ENCODE results near the gene CSRP2.

GRCh38 chr12:76922866-76923265 is 44.0 kb upstream of the CSRP2 start:
- TF ChIP-seq FOXK2 (IDR thresholded peaks at IDR 0.05) (no peak), FOXM1 (IDR thresholded peaks at IDR 0.05; ENCODE audit: borderline replicate concordance) (no peak), TARDBP (IDR thresholded peaks at IDR 0.05) (no peak), ZNF384 (IDR thresholded peaks at IDR 0.05) (no peak)
